Measurements from ENCODE around the gene TMEM255B. TPM values are rescaled to one million over a fixed set of nuclear protein-coding genes. Genes with fewer than 3 reads are reported as not detected.
A peak's percentile ranks its signal among the peaks of the same experiment; 100 is the strongest.
"Not testable (repeated sequence)": the region's sequence is repeated elsewhere in the genome, so short reads cannot be mapped to it uniquely, and the experiment has no call there.

Gene TMEM255B
- total and polyA plus RNA-seq, 2 donors (not counting 3 experiments of a cell fraction or from before 2014, with no cell fraction given): 105 to 121 TPM

GRCh38 chr13:113750554-113751399, 8.2 kb upstream of the TMEM255B start:
- no peak overlapping the region for H3K27ac ChIP-seq (ENCODE audit: insufficient read depth, low read depth, low read length)
- no peak overlapping the region for H3K9ac ChIP-seq (replicated peaks; ENCODE audit: extremely low read depth, insufficient read depth, low read length)
- H2AFZ ChIP-seq (ENCODE audit: low read depth, low read length): no peak overlapping the region
- intact Hi-C loops (cut with micrococcal nuclease) (no loop called here), dilution Hi-C loops (cut with MboI; ENCODE audit: extremely low pct_ligation_motif_present, low sequenced_read_pairs) (no loop called here)
- TF ChIP-seq EZH2 (IDR thresholded peaks at IDR 0.05; ENCODE audit: borderline replicate concordance, low read depth, low read length, severe bottlenecking) (no peak), MAX (IDR thresholded peaks at IDR 0.05; ENCODE audit: insufficient read depth, insufficient read length) (peak; percentile 2)
- H3K9me1 ChIP-seq (replicated peaks; ENCODE audit: control insufficient read depth, extremely low read depth, insufficient read depth, low read length): no peaks in the 10 kb centered on the region
- no peaks in the 10 kb centered on the region for H3K36me3 ChIP-seq (ENCODE audit: control insufficient read depth in 2 of 2, extremely low read depth in 1 of 2, insufficient read depth in 2 of 2, low read length in 2 of 2)
- no peaks in the 10 kb centered on the region for H3K4me1 ChIP-seq (ENCODE audit: control insufficient read depth, extremely low read depth, insufficient read depth, low read length)
- H3K27me3 ChIP-seq (ENCODE audit: control insufficient read depth in 2 of 2, insufficient read depth in 2 of 2, low read length in 2 of 2): no peaks in the 10 kb centered on the region
- no TSS peak for BruUV-seq (replicated peaks)
- no peaks in the 10 kb centered on the region for H3K79me2 ChIP-seq (ENCODE audit: control insufficient read depth, insufficient read depth, low read length)
- no peak for DNase-seq (ENCODE audit: low read depth, low spot score)
- CTCF ChIA-PET: interaction anchor here (1.1 kb wide), 1 partner anchor 31 kb away, joined by 4 read pairs; no protein-coding TSS in a partner anchor
- no peak for FAIRE-seq
- POLR2A ChIA-PET: no interaction called here
- H3K4me3 ChIP-seq (replicated peaks in 1 of 3; ENCODE audit: insufficient read depth in 1 of 3, low read depth in 1 of 3, low read length in 3 of 3): no peak overlapping the region
- no peak overlapping the region for H3K4me2 ChIP-seq (ENCODE audit: insufficient read depth, low read length)
- H4K20me1 ChIP-seq (replicated peaks; ENCODE audit: control insufficient read depth, extremely low read depth, insufficient read depth, low read length): no peaks in the 10 kb centered on the region
- H3K9me3 ChIP-seq (replicated peaks; ENCODE audit: control insufficient read depth, insufficient read depth, low read length): no peaks in the 10 kb centered on the region

GRCh38 chr13:113751491-113751890, 7.5 kb upstream of the TMEM255B start:
- CTCF ChIA-PET: no interaction called here
- H3K27ac ChIP-seq (ENCODE audit: insufficient read depth, low read depth, low read length): no peak overlapping the region
- H3K9ac ChIP-seq (replicated peaks; ENCODE audit: extremely low read depth, insufficient read depth, low read length): no peak overlapping the region
- H3K4me1 ChIP-seq (ENCODE audit: control insufficient read depth, extremely low read depth, insufficient read depth, low read length): no peaks in the 10 kb centered on the region
- H3K36me3 ChIP-seq (ENCODE audit: control insufficient read depth in 2 of 2, extremely low read depth in 1 of 2, insufficient read depth in 2 of 2, low read length in 2 of 2): no peaks in the 10 kb centered on the region
- no peaks in the 10 kb centered on the region for H3K9me3 ChIP-seq (replicated peaks; ENCODE audit: control insufficient read depth, insufficient read depth, low read length)
- intact Hi-C loops (cut with micrococcal nuclease): no loop called here
- H3K27me3 ChIP-seq (ENCODE audit: control insufficient read depth in 2 of 2, insufficient read depth in 2 of 2, low read length in 2 of 2): no peaks in the 10 kb centered on the region
- dilution Hi-C loops (cut with MboI; ENCODE audit: extremely low pct_ligation_motif_present, low sequenced_read_pairs): no loop called here
- no peaks in the 10 kb centered on the region for H3K9me1 ChIP-seq (replicated peaks; ENCODE audit: control insufficient read depth, extremely low read depth, insufficient read depth, low read length)
- H3K79me2 ChIP-seq (ENCODE audit: control insufficient read depth, insufficient read depth, low read length): no peaks in the 10 kb centered on the region
- no peak overlapping the region for H3K4me3 ChIP-seq (replicated peaks in 1 of 3; ENCODE audit: insufficient read depth in 1 of 3, low read depth in 1 of 3, low read length in 3 of 3)
- FAIRE-seq (no peak), DNase-seq (ENCODE audit: low read depth, low spot score) (no peak)
- POLR2A ChIA-PET: no interaction called here
- H3K4me2 ChIP-seq (ENCODE audit: insufficient read depth, low read length): no peak overlapping the region
- H4K20me1 ChIP-seq (replicated peaks; ENCODE audit: control insufficient read depth, extremely low read depth, insufficient read depth, low read length): no peaks in the 10 kb centered on the region
- H2AFZ ChIP-seq (ENCODE audit: low read depth, low read length): no peak overlapping the region
- no peak for TF ChIP-seq POLR2A (IDR thresholded peaks at IDR 0.05; ENCODE audit: low read depth, low read length)
- no peak for TF ChIP-seq POLR2AphosphoS5 (IDR thresholded peaks at IDR 0.05; ENCODE audit: insufficient read depth, low read depth, low read length)
- BruUV-seq (replicated peaks): no TSS peak

- POLR2A ChIA-PET: not testable (repeated sequence)
Measured at GRCh38 chr13:113752211-113752986, 6.6 kb upstream of the TMEM255B start.

More at GRCh38 chr13:113752211-113752986, 6.6 kb upstream of the TMEM255B start:
- H3K36me3 ChIP-seq (ENCODE audit: control insufficient read depth in 2 of 2, extremely low read depth in 1 of 2, insufficient read depth in 2 of 2, low read length in 2 of 2); H3K79me2 ChIP-seq (ENCODE audit: control insufficient read depth, insufficient read depth, low read length); H3K9me1 ChIP-seq (replicated peaks; ENCODE audit: control insufficient read depth, extremely low read depth, insufficient read depth, low read length); intact Hi-C loops (cut with micrococcal nuclease); H3K27ac ChIP-seq (ENCODE audit: insufficient read depth, low read depth, low read length); H3K4me3 ChIP-seq (replicated peaks in 1 of 3; ENCODE audit: insufficient read depth in 1 of 3, low read depth in 1 of 3, low read length in 3 of 3); H2AFZ ChIP-seq (ENCODE audit: low read depth, low read length); H3K4me1 ChIP-seq (ENCODE audit: control insufficient read depth, extremely low read depth, insufficient read depth, low read length); DNase-seq (ENCODE audit: low read depth, low spot score); H3K4me2 ChIP-seq (ENCODE audit: insufficient read depth, low read length); CTCF ChIA-PET; BruUV-seq (replicated peaks); H3K9ac ChIP-seq (replicated peaks; ENCODE audit: extremely low read depth, insufficient read depth, low read length); H3K27me3 ChIP-seq (ENCODE audit: control insufficient read depth in 2 of 2, insufficient read depth in 2 of 2, low read length in 2 of 2); H4K20me1 ChIP-seq (replicated peaks; ENCODE audit: control insufficient read depth, extremely low read depth, insufficient read depth, low read length); dilution Hi-C loops (cut with MboI; ENCODE audit: extremely low pct_ligation_motif_present, low sequenced_read_pairs); FAIRE-seq; H3K9me3 ChIP-seq (replicated peaks; ENCODE audit: control insufficient read depth, insufficient read depth, low read length): not testable (repeated sequence)
